GM18519 (cell line): ENCODE data around the gene EFCC1.

Experiments used
- ATAC-seq: cut with Tn5 transposase; IDR thresholded peaks from one replicate; pipeline ENCODE4 v1.9.1; 2021; ENCODE audit warnings: mild to moderate bottlenecking, moderate library complexity; ENCODE audit not compliant: unreplicated experiment, low FRiP score

EFCC1 gene

GRCh38 chr3:129013491-129013891, 12.4 kb downstream of the EFCC1 start:
- ATAC-seq, result no peak

- ATAC-seq, result no peak
These were observed 13.0 kb downstream of the EFCC1 start for GRCh38 chr3:129014148-129014547.

GRCh38 chr3:129014793-129015345, 13.8 kb downstream of the EFCC1 start:
- ATAC-seq, result no peak

- no peak for ATAC-seq
These were observed 14.4 kb downstream of the EFCC1 start for GRCh38 chr3:129015388-129016105.

GRCh38 chr3:129016356-129016719, 15.2 kb downstream of the EFCC1 start:
- ATAC-seq, result no peak

- ATAC-seq, result no peak
These were observed 15.8 kb downstream of the EFCC1 start for GRCh38 chr3:129016720-129017483.

GRCh38 chr3:129017484-129017899, 16.4 kb downstream of the EFCC1 start:
- no peak for ATAC-seq

- no peak for ATAC-seq
These were observed 17.2 kb downstream of the EFCC1 start for GRCh38 chr3:129018271-129018670.

GRCh38 chr3:129018751-129019150, 17.6 kb downstream of the EFCC1 start:
- ATAC-seq, result no peak

GRCh38 chr3:129019266-129019665, 18.2 kb downstream of the EFCC1 start:
- no peak for ATAC-seq

- ATAC-seq, result no peak
These were observed 19.6 kb downstream of the EFCC1 start for GRCh38 chr3:129020691-129021090.

- ATAC-seq, result no peak
These were observed 20.0 kb downstream of the EFCC1 start for GRCh38 chr3:129021140-129021551.

GRCh38 chr3:129022114-129023007, 21.3 kb downstream of the EFCC1 start:
- no peak for ATAC-seq

- no peak for ATAC-seq
These were observed 21.9 kb downstream of the EFCC1 start for GRCh38 chr3:129023008-129023358.

GRCh38 chr3:129023909-129024308, 22.8 kb downstream of the EFCC1 start:
- ATAC-seq, result no peak

- ATAC-seq, result no peak
These were observed 24.0 kb downstream of the EFCC1 start for GRCh38 chr3:129025108-129025507.

GRCh38 chr3:129025691-129026435, 24.8 kb downstream of the EFCC1 start:
- ATAC-seq, result no peak

- ATAC-seq, result peak; percentile 98
These were observed 25.8 kb downstream of the EFCC1 start for GRCh38 chr3:129026728-129027543.

GRCh38 chr3:129027544-129027880, 26.4 kb downstream of the EFCC1 start:
- no peak for ATAC-seq
